ENCODE data around the gene MYO3B. TPM values are rescaled to one million over a fixed set of nuclear protein-coding genes. Genes with fewer than 3 reads are reported as not detected.

MYO3B gene
- total and polyA plus RNA-seq, 2 donors (not counting 3 experiments of a cell fraction or from before 2014, with no cell fraction given), result 0.03 TPM; not detected in 1

DNA sequence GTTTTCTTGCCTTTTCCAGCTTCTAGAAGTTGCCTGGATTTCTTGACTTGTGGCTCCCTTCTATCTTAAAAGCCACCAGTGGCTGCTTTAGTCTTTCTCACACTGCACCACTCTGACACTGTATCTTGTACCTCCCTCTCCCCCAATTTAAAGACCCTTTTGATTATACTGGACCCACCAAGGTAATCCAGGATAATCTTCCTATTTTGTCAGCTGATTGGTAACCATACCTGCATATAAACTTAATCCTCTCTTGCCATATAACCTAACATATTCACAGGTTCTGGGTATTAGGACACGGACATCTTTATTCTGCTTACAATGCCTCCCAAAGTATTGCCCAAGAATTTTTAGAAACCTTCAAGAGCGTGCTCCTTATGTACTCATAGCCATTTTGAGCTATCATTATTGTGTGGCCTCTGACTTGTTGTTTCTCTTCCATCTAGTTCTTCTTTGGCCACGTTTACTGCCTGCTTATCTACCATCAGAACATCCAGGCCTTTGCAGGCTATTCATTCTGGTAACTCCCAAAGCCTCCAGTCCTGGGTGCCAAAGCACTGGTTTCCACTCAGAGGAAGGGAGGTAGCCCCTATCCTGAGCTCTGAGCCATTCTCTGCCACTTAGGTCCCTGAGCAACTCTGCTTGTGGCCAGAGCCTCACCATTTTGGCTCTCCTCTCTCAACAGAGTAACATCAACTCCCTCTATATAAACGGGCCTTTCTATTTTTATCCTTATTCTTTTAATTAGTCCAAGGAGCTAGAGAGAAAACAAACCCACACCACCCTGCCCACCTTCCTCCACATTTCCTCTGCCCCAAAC, 70.8 kb downstream of the MYO3B start:
- CTCF ChIA-PET, result interaction anchor here (0.6 to 2.1 kb wide), 8 partner anchors 9 to 113 kb away, joined by 3 to 13 read pairs (median 4); no protein-coding TSS in a partner anchor
- POLR2A ChIA-PET, result interaction anchor here (0.6 kb wide), 1 partner anchor 20 kb away, joined by 3 read pairs; no protein-coding TSS in a partner anchor

More for the DNA sequence above, 70.8 kb downstream of the MYO3B start:
- H3K9ac ChIP-seq (replicated peaks; ENCODE audit: extremely low read depth, insufficient read depth, low read length), result no peak overlapping the region
- no peaks in the 10 kb centered on the region for H3K9me1 ChIP-seq (replicated peaks; ENCODE audit: control insufficient read depth, extremely low read depth, insufficient read depth, low read length)
- no peaks in the 10 kb centered on the region for H3K9me3 ChIP-seq (replicated peaks; ENCODE audit: control insufficient read depth, insufficient read depth, low read length)
- H3K27me3 ChIP-seq (ENCODE audit: control insufficient read depth in 2 of 2, insufficient read depth in 2 of 2, low read length in 2 of 2), result peaks cover 10 to 11% of the 10 kb centered on the region in 2 experiments
- no peak overlapping the region for H3K4me3 ChIP-seq (replicated peaks in 1 of 3; ENCODE audit: insufficient read depth in 1 of 3, low read depth in 1 of 3, low read length in 3 of 3)
- H3K27ac ChIP-seq (ENCODE audit: insufficient read depth, low read depth, low read length), result no peak overlapping the region
- dilution Hi-C loops (cut with MboI; ENCODE audit: extremely low pct_ligation_motif_present, low sequenced_read_pairs) (no loop called here), intact Hi-C loops (cut with micrococcal nuclease) (no loop called here)
- H3K79me2 ChIP-seq (ENCODE audit: control insufficient read depth, insufficient read depth, low read length), result no peaks in the 10 kb centered on the region
- no peak overlapping the region for H3K4me2 ChIP-seq (ENCODE audit: insufficient read depth, low read length)
- H2AFZ ChIP-seq (ENCODE audit: low read depth, low read length), result no peak overlapping the region
- BruUV-seq (replicated peaks), result no TSS peak
- H3K4me1 ChIP-seq (ENCODE audit: control insufficient read depth, extremely low read depth, insufficient read depth, low read length), result no peaks in the 10 kb centered on the region
- TF ChIP-seq MYC (IDR thresholded peaks at IDR 0.05; ENCODE audit: low read depth, low read length), result no peak
- no peak for TF ChIP-seq EZH2 (IDR thresholded peaks at IDR 0.05; ENCODE audit: borderline replicate concordance, low read depth, low read length, severe bottlenecking)
- TF ChIP-seq, protein P1, sequence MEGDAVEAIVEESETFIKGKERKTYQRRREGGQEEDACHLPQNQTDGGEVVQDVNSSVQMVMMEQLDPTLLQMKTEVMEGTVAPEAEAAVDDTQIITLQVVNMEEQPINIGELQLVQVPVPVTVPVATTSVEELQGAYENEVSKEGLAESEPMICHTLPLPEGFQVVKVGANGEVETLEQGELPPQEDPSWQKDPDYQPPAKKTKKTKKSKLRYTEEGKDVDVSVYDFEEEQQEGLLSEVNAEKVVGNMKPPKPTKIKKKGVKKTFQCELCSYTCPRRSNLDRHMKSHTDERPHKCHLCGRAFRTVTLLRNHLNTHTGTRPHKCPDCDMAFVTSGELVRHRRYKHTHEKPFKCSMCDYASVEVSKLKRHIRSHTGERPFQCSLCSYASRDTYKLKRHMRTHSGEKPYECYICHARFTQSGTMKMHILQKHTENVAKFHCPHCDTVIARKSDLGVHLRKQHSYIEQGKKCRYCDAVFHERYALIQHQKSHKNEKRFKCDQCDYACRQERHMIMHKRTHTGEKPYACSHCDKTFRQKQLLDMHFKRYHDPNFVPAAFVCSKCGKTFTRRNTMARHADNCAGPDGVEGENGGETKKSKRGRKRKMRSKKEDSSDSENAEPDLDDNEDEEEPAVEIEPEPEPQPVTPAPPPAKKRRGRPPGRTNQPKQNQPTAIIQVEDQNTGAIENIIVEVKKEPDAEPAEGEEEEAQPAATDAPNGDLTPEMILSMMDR (IDR thresholded peaks at IDR 0.05; ENCODE audit: extremely low read depth in 1 of 2, insufficient read depth in 1 of 2, low read depth in 1 of 2, low read length in 2 of 2), result no peak
- no peak for TF ChIP-seq GATA2 (IDR thresholded peaks at IDR 0.05; ENCODE audit: insufficient read depth, insufficient read length, low read depth, low read length)
- no peak for TF ChIP-seq POLR2A (IDR thresholded peaks at IDR 0.05; ENCODE audit: low read depth, low read length)
- TF ChIP-seq FOS (IDR thresholded peaks at IDR 0.05; ENCODE audit: borderline replicate concordance, insufficient read depth, low read length), result no peak
- TF ChIP-seq POLR2AphosphoS5 (IDR thresholded peaks at IDR 0.05; ENCODE audit: insufficient read depth, low read depth, low read length), result no peak
- TF ChIP-seq, protein P2, sequence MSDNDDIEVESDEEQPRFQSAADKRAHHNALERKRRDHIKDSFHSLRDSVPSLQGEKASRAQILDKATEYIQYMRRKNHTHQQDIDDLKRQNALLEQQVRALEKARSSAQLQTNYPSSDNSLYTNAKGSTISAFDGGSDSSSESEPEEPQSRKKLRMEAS (IDR thresholded peaks at IDR 0.05; ENCODE audit: insufficient read depth, insufficient read length), result no peak
- TF ChIP-seq JUN (IDR thresholded peaks at IDR 0.05; ENCODE audit: borderline replicate concordance, insufficient read depth, insufficient read length, low read depth), result no peak
- no peak for DNase-seq (ENCODE audit: low read depth, low spot score)
- no peaks in the 10 kb centered on the region for H3K36me3 ChIP-seq (ENCODE audit: control insufficient read depth in 2 of 2, extremely low read depth in 1 of 2, insufficient read depth in 2 of 2, low read length in 2 of 2)
- FAIRE-seq, result no peak
- no peaks in the 10 kb centered on the region for H4K20me1 ChIP-seq (replicated peaks; ENCODE audit: control insufficient read depth, extremely low read depth, insufficient read depth, low read length)
